Superior temporal gyrus (tissue), 1 donor: Measurements from ENCODE around the gene RPLP1.

ENCODE experiments used
- DNase-seq: peaks from one replicate; pipeline ENCODE4 v3.0.0-alpha.2; 2016; ENCODE audit errors: extremely low spot score

The RPLP1 gene

DNA sequence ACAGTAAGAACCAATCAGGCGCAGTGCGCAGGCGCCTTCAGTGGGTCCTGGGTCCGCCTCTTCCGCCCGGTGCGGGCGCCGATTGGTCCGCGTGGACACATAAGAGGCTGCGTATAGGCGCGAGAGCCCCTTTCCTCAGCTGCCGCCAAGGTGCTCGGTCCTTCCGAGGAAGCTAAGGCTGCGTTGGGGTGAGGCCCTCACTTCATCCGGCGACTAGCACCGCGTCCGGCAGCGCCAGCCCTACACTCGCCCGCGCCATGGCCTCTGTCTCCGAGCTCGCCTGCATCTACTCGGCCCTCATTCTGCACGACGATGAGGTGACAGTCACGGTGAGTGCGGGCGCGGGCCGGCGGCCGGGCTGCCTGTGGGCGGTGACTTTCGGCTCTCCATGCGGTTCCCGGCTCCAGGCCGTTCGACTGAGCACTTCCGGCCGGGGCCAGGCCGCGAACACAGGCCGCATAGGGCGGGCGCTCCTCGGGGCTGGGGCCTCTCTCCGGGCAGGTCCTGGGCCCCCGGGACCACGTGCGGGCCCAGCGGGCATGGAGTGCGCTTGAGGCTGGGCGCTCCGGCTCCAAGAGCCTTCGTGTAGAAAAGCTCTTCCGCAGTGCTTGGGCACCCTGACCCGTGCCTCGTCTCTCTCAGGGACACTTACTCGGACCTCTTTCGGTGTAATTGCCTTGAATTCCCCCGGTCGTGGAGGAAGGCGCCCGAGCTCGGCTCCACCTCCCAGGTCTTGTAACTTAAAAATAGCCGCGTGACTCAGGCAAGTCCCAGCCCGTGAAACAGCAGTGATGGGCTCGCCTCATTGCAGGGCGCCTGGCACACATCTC lies at the start of gene RPLP1:
TSS of gene RPLP1 (plus strand) at position 127 of the 830 bp plus-strand sequence. CDS start at position 258, 131 bp downstream.
- peak; percentile 99 for DNase-seq

DNA sequence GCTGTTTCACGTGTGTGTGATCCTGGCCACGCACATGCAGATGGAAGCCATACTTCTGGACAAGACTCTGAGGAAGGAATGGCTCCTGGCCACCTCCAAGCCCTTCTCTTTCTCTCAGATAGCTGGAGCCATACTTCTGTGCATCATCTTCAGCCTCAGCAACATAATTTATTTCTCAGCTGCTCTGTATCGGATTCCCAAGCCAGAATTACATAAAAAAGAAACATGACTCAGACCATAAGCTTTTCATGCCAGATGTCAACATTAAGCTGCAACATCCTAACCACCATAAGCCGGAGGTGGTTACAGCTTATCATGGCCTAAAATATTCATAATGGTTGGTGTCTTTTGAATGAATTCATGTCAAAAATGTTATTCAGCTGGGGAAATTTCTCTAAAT lies 49.0 kb upstream of the RPLP1 start:
- DNase-seq: peak; percentile 43

GRCh38 chr15:69405110-69405509 lies 47.5 kb upstream of the RPLP1 start:
- no peak for DNase-seq

DNA sequence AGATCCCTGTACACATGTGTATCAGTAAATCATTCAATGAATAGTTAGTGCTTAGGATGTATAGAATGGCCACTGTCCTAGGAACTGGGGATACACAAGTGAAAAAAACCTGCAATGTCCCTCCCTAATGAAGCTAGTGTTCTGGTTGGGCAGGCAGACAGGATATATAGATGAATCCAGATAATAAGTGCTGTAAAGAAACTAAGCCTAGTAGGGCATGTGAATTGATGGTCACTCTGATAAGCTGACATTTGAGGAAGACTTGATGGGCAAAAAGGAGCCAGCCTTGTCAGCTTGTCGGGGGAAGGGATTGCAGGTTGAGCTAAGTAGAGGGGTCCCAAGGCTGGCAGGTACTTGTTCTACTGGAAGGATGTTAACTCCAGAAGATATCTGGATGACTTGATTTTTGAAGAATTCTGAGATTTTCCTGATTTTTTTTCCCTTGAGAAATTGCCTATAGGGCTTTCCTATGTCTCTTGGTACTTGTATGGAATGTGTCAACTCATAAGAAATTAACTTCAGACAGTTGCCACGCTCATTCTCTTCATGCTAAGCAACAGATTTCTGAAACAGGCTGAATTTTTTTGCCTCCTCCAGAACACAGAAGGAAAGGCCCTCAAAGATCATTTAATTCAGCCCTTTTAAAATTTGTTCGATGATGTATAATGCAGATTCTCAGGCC lies 44.8 kb upstream of the RPLP1 start:
- no peak for DNase-seq

- no peak for DNase-seq
Observed at GRCh38 chr15:69408841-69409240, 43.8 kb upstream of the RPLP1 start.

DNA sequence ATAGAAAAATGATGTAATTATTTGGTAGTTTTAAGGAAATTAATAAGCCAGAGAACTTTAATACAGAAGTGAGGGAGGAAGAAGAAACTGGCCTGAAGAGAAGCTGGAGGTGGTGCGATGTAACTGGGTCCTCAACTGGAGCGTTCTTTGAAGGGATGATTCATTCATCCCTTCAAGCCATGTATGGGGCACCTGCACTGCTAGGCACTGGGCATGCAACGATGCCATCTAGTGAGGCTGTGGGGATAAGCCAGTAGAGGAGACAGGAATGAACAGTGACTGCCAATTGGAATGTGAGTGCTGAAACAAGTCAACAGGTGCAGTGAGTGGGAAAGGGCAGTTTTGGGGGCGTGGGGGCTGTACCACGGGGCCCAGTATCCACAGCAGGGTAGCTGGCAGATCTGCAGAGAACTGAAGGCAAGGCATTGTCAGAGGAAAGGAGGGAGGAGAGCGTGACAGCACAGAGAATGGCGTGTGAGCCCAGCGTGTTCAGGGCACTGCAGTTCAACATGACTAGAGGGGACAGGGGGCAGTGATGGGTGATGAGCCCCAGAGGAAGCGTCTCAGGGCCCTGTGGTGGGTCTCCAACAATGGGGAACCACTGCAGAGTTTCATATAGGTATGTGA lies 42.3 kb upstream of the RPLP1 start:
- DNase-seq: peak; percentile 34

GRCh38 chr15:69412274-69412673 lies 40.3 kb upstream of the RPLP1 start:
- DNase-seq: no peak

GRCh38 chr15:69412701-69413100 lies 39.9 kb upstream of the RPLP1 start:
- no peak for DNase-seq

DNA sequence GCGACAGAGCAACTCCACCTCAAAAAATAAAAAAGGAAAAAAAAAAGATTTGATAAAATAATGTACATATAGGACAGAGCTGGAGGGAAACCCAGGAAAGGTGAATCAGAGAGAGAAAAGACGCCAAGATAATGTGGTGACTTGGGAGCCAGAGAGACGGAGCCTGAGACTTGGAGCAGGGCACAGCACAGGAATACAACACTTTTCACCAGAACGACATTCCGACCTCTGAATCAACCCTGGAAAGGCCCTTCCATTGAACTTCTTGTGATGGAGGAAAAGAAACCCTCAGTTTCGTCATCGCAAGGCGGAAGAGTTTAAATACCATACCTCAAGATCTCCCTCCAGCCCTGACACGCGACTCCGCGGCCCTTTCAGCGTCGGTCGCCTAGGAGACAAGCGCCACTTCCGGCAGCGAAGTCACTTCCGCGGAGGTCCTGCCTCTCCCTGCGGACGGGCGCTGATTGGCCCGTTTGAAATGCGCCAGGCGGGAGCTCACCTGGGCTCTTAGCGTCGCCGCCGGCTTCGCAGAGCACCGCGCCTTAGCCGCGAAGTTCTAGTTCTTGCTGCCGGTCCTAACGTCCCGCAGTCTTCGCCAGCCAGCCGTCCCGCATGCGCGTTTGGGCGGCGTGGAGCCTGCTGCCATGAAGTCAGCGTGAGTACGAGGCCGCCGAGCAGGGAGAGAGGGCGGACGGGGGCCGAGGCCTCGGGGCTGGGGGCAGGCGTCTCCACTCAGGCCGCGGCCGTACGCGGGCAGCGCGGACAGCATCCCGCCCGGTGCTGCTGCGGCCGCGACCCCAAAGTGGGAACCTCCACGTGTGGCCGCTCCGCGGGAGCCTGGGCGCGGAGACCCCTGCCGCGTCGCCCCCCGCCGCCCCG lies 38.6 kb upstream of the RPLP1 start, which contains the start of gene KIF23:
TSS of gene KIF23 (plus strand) at position 528 of the 879 bp plus-strand sequence. CDS start at position 645, 117 bp downstream.
- DNase-seq: peak; percentile 83

- DNase-seq: no peak
Observed at GRCh38 chr15:69414701-69415167, 37.9 kb upstream of the RPLP1 start.

GRCh38 chr15:69415381-69415780 lies 37.2 kb upstream of the RPLP1 start:
- no peak for DNase-seq

DNA sequence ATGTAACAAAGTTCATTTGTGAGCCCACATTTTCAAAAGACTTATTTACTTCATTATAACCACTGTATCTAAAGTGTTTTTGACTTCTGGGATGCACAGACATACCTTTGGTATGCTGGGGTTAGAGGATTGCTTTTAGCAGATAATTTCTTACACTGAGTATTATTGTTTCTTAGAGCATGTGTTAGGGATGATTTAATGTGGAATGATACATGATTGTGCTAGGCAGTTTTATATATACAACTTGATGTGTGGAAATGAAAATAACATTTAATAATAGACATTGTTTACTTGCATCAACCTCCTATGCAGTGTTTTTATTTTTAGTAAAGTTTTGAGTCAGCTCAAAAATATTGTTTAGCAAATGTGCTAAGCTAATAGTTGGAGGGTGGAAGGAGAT lies 35.0 kb upstream of the RPLP1 start:
- DNase-seq: no peak

DNA sequence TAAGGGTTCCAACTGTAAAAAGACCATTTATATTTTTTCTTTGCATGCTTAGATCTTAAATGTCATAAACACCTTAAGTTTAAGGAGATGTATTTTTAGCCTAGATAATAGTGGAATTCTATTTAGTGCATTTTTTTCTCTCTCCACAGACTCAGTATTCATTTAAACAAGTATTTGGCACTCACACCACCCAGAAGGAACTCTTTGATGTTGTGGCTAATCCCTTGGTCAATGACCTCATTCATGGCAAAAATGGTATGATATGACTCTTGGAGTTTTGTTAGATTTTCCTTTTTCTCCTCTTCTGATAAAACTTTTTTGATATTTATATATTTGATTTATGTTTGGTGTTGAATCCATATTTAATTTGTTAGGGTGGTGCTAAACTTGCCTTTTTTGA lies 31.1 kb upstream of the RPLP1 start:
- DNase-seq: no peak

DNA sequence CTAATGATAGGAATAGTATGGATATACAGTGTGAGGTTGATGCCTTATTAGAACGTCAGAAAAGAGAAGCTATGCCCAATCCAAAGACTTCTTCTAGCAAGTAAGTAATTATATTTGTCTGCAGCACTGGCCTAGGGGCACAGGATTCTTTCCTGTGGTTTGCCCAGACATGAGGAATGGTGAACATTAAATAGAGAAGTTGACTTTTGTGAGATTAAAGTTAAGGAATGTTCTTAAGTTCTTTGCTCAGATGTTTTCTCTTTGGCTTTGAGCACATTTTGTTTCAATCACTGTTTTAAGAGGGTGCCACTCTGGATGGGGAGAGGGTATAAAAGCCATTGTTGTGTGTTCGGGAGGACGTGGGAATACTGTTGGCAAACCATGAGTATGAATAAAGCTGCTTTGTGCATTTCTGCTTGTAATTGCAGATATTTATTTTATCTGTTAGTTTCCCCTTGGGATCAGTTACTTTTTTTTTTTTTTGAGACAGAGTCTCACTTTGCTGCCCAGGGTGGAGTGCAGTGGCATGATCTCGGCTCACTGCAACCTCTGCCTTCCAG lies 30.2 kb upstream of the RPLP1 start:
- no peak for DNase-seq

DNA sequence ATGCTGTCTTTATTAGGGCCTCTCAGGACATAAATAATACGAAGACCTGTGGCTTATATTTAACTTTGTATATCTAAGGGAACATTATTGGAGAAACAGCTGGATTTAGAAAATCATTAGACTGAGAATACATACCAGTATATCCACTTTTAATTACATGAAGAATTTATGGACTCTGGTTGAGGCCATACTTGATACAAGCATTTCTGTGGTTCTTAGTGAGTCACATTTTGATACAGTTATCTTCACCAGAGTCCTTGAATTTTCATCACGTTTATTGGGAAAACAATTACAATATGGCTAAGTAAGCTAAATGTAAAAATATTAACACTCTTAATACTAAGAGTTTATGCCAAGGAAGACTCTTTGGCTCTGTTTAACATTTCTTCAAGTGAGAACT lies 28.6 kb upstream of the RPLP1 start:
- no peak for DNase-seq

GRCh38 chr15:69424748-69425413 lies 27.7 kb upstream of the RPLP1 start:
- no peak for DNase-seq

DNA sequence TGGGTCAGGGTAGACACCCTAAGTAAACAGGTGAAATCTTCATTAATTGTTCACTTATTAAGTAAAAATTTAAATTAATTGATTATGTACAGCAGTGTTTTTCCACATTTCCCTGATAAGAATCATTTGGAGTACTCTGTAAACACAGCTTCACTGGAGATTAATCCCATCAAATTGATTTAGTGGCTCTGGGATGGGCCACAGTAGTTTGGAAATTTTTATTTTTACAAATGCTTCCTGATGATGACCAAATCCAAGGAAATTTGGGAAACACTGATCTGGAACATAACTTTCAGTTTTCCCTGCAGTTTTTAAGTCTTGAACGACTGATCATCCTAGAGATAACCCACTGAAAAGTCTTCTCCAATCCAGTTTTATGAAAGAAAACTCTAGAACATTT lies 18.8 kb upstream of the RPLP1 start:
- no peak for DNase-seq

DNA sequence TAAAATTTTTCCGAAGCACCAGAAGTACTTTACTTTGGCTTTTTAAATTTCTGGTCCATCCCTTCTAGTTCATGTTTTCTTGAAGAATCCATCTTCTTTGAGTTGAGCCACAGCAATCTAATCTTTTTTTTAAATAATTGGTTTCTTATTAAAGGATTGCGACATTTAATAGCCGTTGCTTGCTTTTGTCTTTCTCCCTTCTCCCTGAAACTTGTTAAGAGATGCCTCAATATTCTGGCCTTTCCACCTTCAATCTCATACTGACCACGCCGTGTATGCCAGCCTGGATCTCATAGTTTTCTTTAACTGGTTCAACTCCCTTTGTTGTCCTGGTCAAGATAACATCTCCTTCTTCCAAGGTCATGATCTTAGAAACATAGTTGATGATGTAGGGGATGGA lies 18.4 kb upstream of the RPLP1 start:
- no peak for DNase-seq

DNA sequence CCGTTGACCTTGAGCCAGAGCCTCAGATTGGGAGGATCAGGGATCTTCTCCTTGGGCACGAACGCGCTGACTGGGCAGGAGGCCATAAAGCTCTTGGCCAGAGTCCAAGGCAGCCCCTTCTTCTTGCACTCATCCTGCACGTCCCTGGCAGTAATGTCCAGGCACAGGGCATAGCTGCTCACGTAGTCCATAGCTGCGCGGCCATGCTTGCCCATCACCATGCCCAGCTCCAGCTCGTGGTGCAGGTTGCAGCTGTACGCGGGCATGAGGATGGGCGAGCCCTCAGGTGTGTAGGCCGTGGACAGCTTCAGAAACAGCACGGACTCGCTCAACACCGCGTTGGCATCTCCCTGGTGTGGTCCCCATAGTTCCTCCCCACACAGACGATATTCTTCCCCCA lies 17.9 kb upstream of the RPLP1 start:
- no peak for DNase-seq

DNA sequence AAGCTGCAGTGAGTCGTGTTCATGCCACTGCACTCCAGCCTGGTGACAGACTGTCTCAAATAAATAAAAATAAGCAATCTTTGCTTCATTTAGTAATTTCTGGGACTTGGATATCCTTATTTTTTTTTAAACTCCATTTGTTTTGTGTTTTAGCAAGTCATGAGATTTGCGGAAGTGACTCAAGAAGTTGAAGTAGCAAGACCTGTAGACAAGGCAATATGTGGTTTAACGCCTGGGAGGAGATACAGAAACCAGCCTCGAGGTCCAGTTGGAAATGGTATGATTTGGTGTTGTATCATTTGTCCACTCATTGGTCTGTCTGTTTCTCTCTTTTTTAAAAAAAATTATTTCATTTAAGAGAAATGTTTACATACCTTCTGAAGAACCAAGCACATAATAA lies 16.6 kb upstream of the RPLP1 start:
- DNase-seq: no peak

- DNase-seq: no peak
Observed at GRCh38 chr15:69436951-69437350, 15.7 kb upstream of the RPLP1 start.
